Measurements from ENCODE around the gene TMEM123.
A peak's percentile ranks its signal among the peaks of the same experiment; 100 is the strongest.

The TMEM123 gene

DNA sequence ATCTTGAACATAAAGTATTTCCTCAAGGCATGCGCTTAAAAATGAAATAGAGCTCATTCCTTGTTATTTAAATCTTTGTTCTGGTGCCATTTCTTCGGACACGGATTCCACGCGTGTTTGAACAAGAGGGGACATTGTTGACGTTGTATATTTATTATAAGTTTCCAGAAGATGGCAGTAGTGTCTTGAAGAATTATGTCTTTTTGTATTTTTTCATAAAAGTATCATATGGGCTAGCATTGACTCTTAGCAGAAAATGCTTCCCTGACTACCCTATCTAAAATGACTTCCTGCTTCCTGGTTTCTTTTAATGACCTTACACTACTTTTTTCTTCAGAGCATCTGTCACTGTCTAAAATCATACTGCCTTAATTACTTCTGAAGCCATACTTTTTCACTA is 85.2 kb downstream of the TMEM123 start:
- H3K9ac ChIP-seq, result no peak overlapping the region
- H3K27ac ChIP-seq, result no peak overlapping the region
- no peak overlapping the region for H3K4me2 ChIP-seq
- TF ChIP-seq, protein P1, sequence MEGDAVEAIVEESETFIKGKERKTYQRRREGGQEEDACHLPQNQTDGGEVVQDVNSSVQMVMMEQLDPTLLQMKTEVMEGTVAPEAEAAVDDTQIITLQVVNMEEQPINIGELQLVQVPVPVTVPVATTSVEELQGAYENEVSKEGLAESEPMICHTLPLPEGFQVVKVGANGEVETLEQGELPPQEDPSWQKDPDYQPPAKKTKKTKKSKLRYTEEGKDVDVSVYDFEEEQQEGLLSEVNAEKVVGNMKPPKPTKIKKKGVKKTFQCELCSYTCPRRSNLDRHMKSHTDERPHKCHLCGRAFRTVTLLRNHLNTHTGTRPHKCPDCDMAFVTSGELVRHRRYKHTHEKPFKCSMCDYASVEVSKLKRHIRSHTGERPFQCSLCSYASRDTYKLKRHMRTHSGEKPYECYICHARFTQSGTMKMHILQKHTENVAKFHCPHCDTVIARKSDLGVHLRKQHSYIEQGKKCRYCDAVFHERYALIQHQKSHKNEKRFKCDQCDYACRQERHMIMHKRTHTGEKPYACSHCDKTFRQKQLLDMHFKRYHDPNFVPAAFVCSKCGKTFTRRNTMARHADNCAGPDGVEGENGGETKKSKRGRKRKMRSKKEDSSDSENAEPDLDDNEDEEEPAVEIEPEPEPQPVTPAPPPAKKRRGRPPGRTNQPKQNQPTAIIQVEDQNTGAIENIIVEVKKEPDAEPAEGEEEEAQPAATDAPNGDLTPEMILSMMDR (conservative IDR thresholded peaks at IDR 0.05; ENCODE audit: low read depth, low read length), result peak; percentile 44
- H4K20me1 ChIP-seq (ENCODE audit: insufficient read depth), result no peaks in the 10 kb centered on the region
- no peak overlapping the region for H2AFZ ChIP-seq (ENCODE audit: low read depth)
- H3K4me3 ChIP-seq (IDR thresholded peaks at IDR 0.05; ENCODE audit: insufficient read depth, low read depth, low read length), result no peak overlapping the region
- peaks cover 21% of the 10 kb centered on the region for H3K4me1 ChIP-seq (ENCODE audit: low read depth, poor library complexity, severe bottlenecking)
- H3K36me3 ChIP-seq (ENCODE audit: insufficient read depth), result 0 out of 2 replicates have a peak, but pooled peaks cover 5% of the 10 kb centered on the region
- no peaks in the 10 kb centered on the region for H3K79me2 ChIP-seq (ENCODE audit: insufficient read depth, low read depth)
- H3K27me3 ChIP-seq (ENCODE audit: insufficient read depth, low read depth), result no peaks in the 10 kb centered on the region

DNA sequence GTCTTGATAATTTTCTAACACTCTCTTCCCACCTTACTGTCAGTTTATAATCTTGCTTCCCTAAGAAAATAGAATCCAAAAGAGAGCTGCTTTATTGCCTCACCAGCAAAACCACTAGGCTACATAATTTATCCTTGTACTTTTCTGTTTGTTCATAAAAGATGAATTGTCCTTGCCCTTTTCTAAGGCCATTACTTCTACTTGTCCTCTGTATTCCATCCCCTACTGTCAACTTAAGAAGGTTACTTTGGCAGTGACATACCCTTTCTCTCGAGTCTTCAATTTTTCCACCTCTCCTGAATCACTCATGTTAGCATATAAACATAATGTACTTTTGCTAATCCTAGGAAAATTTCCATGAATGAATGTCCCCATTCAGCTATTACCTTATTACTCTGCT is 87.6 kb downstream of the TMEM123 start:
- H3K36me3 ChIP-seq (ENCODE audit: insufficient read depth), result 0 out of 2 replicates have a peak, but pooled peaks cover 5% of the 10 kb centered on the region
- TF ChIP-seq, protein P1 (conservative IDR thresholded peaks at IDR 0.05; ENCODE audit: low read depth, low read length), result no peak
- no peak overlapping the region for H3K9ac ChIP-seq
- H3K79me2 ChIP-seq (ENCODE audit: insufficient read depth, low read depth), result no peaks in the 10 kb centered on the region
- H3K4me2 ChIP-seq, result no peak overlapping the region
- H3K27me3 ChIP-seq (ENCODE audit: insufficient read depth, low read depth), result no peaks in the 10 kb centered on the region
- H3K4me3 ChIP-seq (IDR thresholded peaks at IDR 0.05; ENCODE audit: insufficient read depth, low read depth, low read length), result no peak overlapping the region
- H3K4me1 ChIP-seq (ENCODE audit: low read depth, poor library complexity, severe bottlenecking), result peaks cover 21% of the 10 kb centered on the region
- no peak overlapping the region for H3K27ac ChIP-seq
- no peaks in the 10 kb centered on the region for H4K20me1 ChIP-seq (ENCODE audit: insufficient read depth)
- H2AFZ ChIP-seq (ENCODE audit: low read depth), result no peak overlapping the region

DNA sequence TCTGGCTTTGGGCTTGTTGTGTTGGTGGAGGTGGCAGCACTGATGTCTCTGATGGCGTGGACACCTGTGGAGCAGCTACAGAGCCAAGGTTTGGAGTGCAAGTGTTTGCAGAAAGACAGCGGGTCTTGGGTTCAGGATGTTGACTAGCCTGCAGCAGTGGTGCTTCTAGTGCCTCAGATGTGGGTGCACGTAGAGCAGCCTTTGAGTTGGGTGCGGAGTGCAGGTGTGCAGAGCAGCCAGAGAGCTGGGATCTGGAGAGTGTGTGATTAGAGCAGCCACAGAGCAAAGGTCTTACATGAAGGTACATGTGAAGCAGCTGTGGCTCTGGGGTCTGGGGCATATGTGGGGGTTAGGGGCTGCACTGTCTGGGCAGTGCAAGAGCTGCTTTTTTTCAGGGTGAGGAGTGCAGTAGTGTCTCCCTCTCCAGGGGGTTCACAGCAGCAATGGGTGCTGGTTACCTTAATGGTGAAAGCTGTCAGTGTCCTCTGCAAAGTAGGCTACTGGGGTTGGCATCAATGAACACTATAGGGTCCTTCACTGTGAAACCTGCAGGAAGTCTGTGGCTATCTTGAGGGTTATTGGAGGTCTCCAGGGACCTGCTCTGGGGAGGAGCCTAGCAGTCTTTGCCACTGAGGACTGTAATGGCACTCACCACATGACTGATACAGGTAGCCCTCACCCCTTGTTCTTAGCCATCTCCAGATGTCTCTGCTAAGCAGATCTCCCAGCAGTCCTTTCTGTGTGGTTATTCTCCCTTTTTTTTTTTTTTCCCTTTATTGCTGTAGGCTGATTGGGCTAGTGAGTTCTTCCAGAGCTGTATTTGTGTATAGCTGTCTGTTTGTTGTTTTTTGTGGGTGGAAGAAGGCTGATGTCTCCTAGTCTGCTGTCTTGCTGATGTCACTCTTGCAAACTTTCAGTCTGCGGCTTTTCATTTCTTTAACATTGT is 91.2 kb downstream of the TMEM123 start:
- TF ChIP-seq, protein P1 (conservative IDR thresholded peaks at IDR 0.05; ENCODE audit: low read depth, low read length), result no peak
- no peak overlapping the region for H3K9ac ChIP-seq
- no peak overlapping the region for H3K4me2 ChIP-seq

DNA sequence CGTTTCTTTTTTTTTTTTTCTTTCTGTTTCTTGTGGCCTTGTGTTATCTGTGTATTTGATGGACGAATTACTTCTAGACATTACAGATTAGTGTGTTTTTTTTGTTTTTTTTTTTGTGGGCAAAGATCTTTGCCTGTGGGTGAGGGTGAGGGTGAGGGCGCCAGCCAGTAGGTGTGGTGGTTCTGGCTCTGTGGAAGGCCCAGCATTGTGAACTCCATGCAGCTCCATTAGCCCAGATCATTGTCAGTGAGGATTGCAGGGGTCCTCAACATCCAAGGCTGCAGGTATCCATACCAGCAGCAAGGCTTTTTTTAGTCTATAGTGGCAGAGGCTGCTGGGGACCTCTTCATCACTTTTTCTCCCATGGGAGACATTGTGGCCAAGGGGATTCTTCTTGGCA is 91.9 kb downstream of the TMEM123 start:
- Histone ChIP-seq H3K4me2 (no peak overlapping the region), H3K9ac (no peak overlapping the region), H3K4me1 (ENCODE audit: low read depth, poor library complexity, severe bottlenecking) (no peaks in the 10 kb centered on the region), H3K79me2 (ENCODE audit: insufficient read depth, low read depth) (no peaks in the 10 kb centered on the region), H4K20me1 (ENCODE audit: insufficient read depth) (no peaks in the 10 kb centered on the region), H3K27ac (no peak overlapping the region), H3K27me3 (ENCODE audit: insufficient read depth, low read depth) (no peaks in the 10 kb centered on the region), H2AFZ (ENCODE audit: low read depth) (no peak overlapping the region), H3K4me3 (IDR thresholded peaks at IDR 0.05; ENCODE audit: insufficient read depth, low read depth, low read length) (no peak overlapping the region), H3K36me3 (ENCODE audit: insufficient read depth) (0 out of 2 replicates have a peak, but pooled peaks cover 5% of the 10 kb centered on the region)
- TF ChIP-seq, protein P1 (conservative IDR thresholded peaks at IDR 0.05; ENCODE audit: low read depth, low read length), result no peak

More for the DNA sequence above, 91.2 kb downstream of the TMEM123 start:
- Histone ChIP-seq H3K79me2 (ENCODE audit: insufficient read depth, low read depth) (no peaks in the 10 kb centered on the region), H3K4me3 (IDR thresholded peaks at IDR 0.05; ENCODE audit: insufficient read depth, low read depth, low read length) (no peak overlapping the region), H3K4me1 (ENCODE audit: low read depth, poor library complexity, severe bottlenecking) (no peaks in the 10 kb centered on the region), H3K36me3 (ENCODE audit: insufficient read depth) (0 out of 2 replicates have a peak, but pooled peaks cover 5% of the 10 kb centered on the region), H3K27me3 (ENCODE audit: insufficient read depth, low read depth) (no peaks in the 10 kb centered on the region), H4K20me1 (ENCODE audit: insufficient read depth) (no peaks in the 10 kb centered on the region), H3K27ac (no peak overlapping the region), H2AFZ (ENCODE audit: low read depth) (no peak overlapping the region)
